HCT116 (cell line): ENCODE data around the gene ZRANB1. TPM values are rescaled to one million over a fixed set of nuclear protein-coding genes. Genes with fewer than 3 reads are reported as not detected.

Experiments
- ATAC-seq: fragments of 200-7000 bp; cut with Tn5 transposase; 2 replicates; pipeline ENCODE4 v1.9.1; 2020; ENCODE audit warnings: mild to moderate bottlenecking, moderate library complexity
- BruUV-seq: library from RNA; stranded (reverse); fragments of 400-500 nt; replicated peaks from 2 replicates; lab custom pipeline; 2021; lab: Mats Ljungman, UMichigan
- CTCF ChIA-PET: fragments of 300-600 bp; sonication (Branson Sonifier 250); formaldehyde crosslinking; loops from one replicate; lab custom pipeline; 2021; ENCODE audit warnings: antibody characterized with exemption; lab: Charles Lee
- POLR2A ChIA-PET: fragments of 300-600, 350-600 bp; sonication (Branson Sonifier 250); formaldehyde crosslinking; loops from one replicate; lab custom pipeline; 2021; ENCODE audit warnings: antibody characterized with exemption; lab: Charles Lee
- RAD21 ChIA-PET, 2 experiments: fragments of 300-600 bp; sonication (Branson Sonifier 250); formaldehyde crosslinking; loops; one replicate each; lab custom pipeline; 2023; ENCODE audit warnings: low total read pairs in 2 of 2; ENCODE audit not compliant: uncharacterized antibody in 2 of 2, unreplicated experiment in 2 of 2, low non-redundant PET in 1 of 2; lab: Charles Lee
- DNase-seq: peaks from one replicate; pipeline ENCODE4 v3.0.0-alpha.2; 2010; ENCODE audit warnings: low read depth, low spot score
- H2AFZ ChIP-seq: fragments of 200-600 bp; shearing (Covaris generic), sonication (generic); 2 replicates; pipeline ENCODE4 v1.6.1; 2017; ENCODE audit warnings: low read depth, mixed run types, mixed read lengths, antibody characterized with exemption, low read length; ENCODE audit not compliant: poor library complexity, severe bottlenecking
- H3K27ac ChIP-seq: 2 replicates; pipeline ENCODE4 v1.5.1; 2012; ENCODE audit warnings: low read depth, low read length
- H3K27me3 ChIP-seq: fragments of 200-600 bp; sonication (generic); 2 replicates; pipeline ENCODE4 v1.6.1; 2016; ENCODE audit warnings: mixed run types, low read length, mixed read lengths; ENCODE audit not compliant: insufficient read depth
- H3K36me3 ChIP-seq, 2 experiments: fragments of 200-500 bp in 1 of 2; fragments of 200-600 bp in 1 of 2; sonication (Bioruptor generic) in 1 of 2; sonication (generic) in 1 of 2; 2 replicates each; pipeline versions ENCODE4 v1.5.1 to v1.6.1; 2014 to 2016; ENCODE audit warnings: low read length in 2 of 2, inconsistent platforms in 1 of 2, mixed read lengths in 1 of 2, mixed run types in 1 of 2; ENCODE audit not compliant: insufficient read depth in 2 of 2, control insufficient read depth in 1 of 2
- H3K4me1 ChIP-seq, 2 experiments: fragments of 200-600 bp in 1 of 2; sonication (generic) in 1 of 2; 2 replicates each; pipeline versions ENCODE4 v1.5.1 to v1.6.1; 2012 to 2017; ENCODE audit warnings: low read length in 2 of 2, inconsistent platforms in 1 of 2, mild to moderate bottlenecking in 1 of 2, mixed read lengths in 1 of 2, mixed run types in 1 of 2, moderate library complexity in 1 of 2; ENCODE audit not compliant: insufficient read depth in 2 of 2, control insufficient read depth in 1 of 2
- H3K4me2 ChIP-seq: fragments of 200-600 bp; sonication (generic); 2 replicates; pipeline ENCODE4 v1.6.1; 2017; ENCODE audit warnings: mixed run types, low read length, mixed read lengths
- H3K4me3 ChIP-seq, 2 experiments: fragments of 200-600 bp in 1 of 2; sonication (generic) in 1 of 2; replicated peaks in 1 of 2; 2 replicates each; pipeline ENCODE4 v1.5.1; 2011 to 2016; ENCODE audit warnings: low read length in 2 of 2, control low read depth in 1 of 2, low read depth in 1 of 2, mild to moderate bottlenecking in 1 of 2, mixed read lengths in 1 of 2, mixed run types in 1 of 2
- H3K79me2 ChIP-seq: fragments of 200-600 bp; sonication (generic); 2 replicates; pipeline ENCODE4 v1.6.1; 2017; ENCODE audit warnings: mild to moderate bottlenecking, mixed run types, low read length, moderate library complexity, mixed read lengths; ENCODE audit not compliant: insufficient read depth
- H3K9ac ChIP-seq: fragments of 200-600 bp; sonication (generic); 2 replicates; pipeline ENCODE4 v1.6.1; 2016; ENCODE audit warnings: low read length, mixed read lengths
- H3K9me2 ChIP-seq: fragments of 200-600 bp; sonication (generic), shearing (Covaris generic); 2 replicates; pipeline ENCODE4 v1.6.1; 2017; ENCODE audit warnings: mixed run types, mild to moderate bottlenecking, moderate library complexity; ENCODE audit not compliant: insufficient read depth
- H3K9me3 ChIP-seq, 2 experiments: fragments of 200-500 bp in 1 of 2; fragments of 200-600 bp in 1 of 2; sonication (Bioruptor generic) in 1 of 2; sonication (generic) in 1 of 2; 2 replicates each; pipeline ENCODE4 v1.6.1; 2014 to 2017; ENCODE audit warnings: low read length in 2 of 2, mixed read lengths in 2 of 2, inconsistent platforms in 1 of 2, low read depth in 1 of 2, mild to moderate bottlenecking in 1 of 2, mixed run types in 1 of 2, moderate library complexity in 1 of 2; ENCODE audit not compliant: control insufficient read depth in 1 of 2, insufficient read depth in 1 of 2
- H4K20me1 ChIP-seq: fragments of 200-600 bp; sonication (generic), shearing (Covaris generic); 2 replicates; pipeline ENCODE4 v1.6.1; 2017; ENCODE audit warnings: mixed run types, mild to moderate bottlenecking, moderate library complexity; ENCODE audit not compliant: insufficient read depth
- ATF3 ChIP-seq: IDR thresholded peaks from 2 replicates; pipeline ENCODE4 v1.6.1; 2012
- CBX3 ChIP-seq: IDR thresholded peaks from 2 replicates; pipeline ENCODE4 v1.6.1; 2012; ENCODE audit warnings: low read depth
- CEBPB ChIP-seq: IDR thresholded peaks from 2 replicates; pipeline ENCODE4 v1.6.1; 2012; ENCODE audit warnings: low read depth
- CTCF ChIP-seq, 3 experiments: fragments of 200-600 bp in 1 of 3; sonication (generic) in 1 of 3; IDR thresholded peaks in 2 of 3; conservative IDR thresholded peaks in 1 of 3; 2 replicates each; pipeline ENCODE4 v1.5.1; 2012 to 2017; ENCODE audit warnings: low read depth in 2 of 3, low read length in 2 of 3, antibody characterized with exemption in 1 of 3, borderline replicate concordance in 1 of 3, control low read depth in 1 of 3, mild to moderate bottlenecking in 1 of 3, mixed read lengths in 1 of 3, mixed run types in 1 of 3, moderate library complexity in 1 of 3; ENCODE audit not compliant: insufficient read depth in 1 of 3
- EGR1 ChIP-seq: IDR thresholded peaks from 2 replicates; pipeline ENCODE4 v1.6.1; 2012; ENCODE audit warnings: low read depth
- EZH2 ChIP-seq: fragments of 200-600 bp; sonication (generic); IDR thresholded peaks from 2 replicates; pipeline ENCODE4 v1.6.1; 2017; ENCODE audit warnings: antibody characterized with exemption, mixed run types
- EZH2phosphoT487 ChIP-seq: fragments of 200-600 bp; IDR thresholded peaks from 2 replicates; pipeline ENCODE4 v1.6.1; 2018; ENCODE audit warnings: antibody characterized with exemption, borderline replicate concordance
- FOSL1 ChIP-seq: IDR thresholded peaks from 2 replicates; pipeline ENCODE4 v1.6.1; 2012; ENCODE audit warnings: low read depth
- JUND ChIP-seq: IDR thresholded peaks from 2 replicates; pipeline ENCODE4 v1.6.1; 2012
- POLR2A ChIP-seq: IDR thresholded peaks from 2 replicates; pipeline ENCODE4 v1.7.0; 2011; ENCODE audit warnings: borderline replicate concordance; ENCODE audit not compliant: insufficient read depth, insufficient read length; ENCODE audit errors: extremely low read depth
- POLR2AphosphoS5 ChIP-seq: IDR thresholded peaks from 2 replicates; pipeline ENCODE4 v1.6.1; 2011; ENCODE audit warnings: mild to moderate bottlenecking, low read depth, low read length, moderate library complexity
- REST ChIP-seq: IDR thresholded peaks from 2 replicates; pipeline ENCODE4 v1.6.1; 2012; ENCODE audit warnings: low read depth
- SIN3A ChIP-seq: IDR thresholded peaks from 2 replicates; pipeline ENCODE4 v1.6.1; 2012; ENCODE audit warnings: low read depth
- TCF7L2 ChIP-seq: IDR thresholded peaks from 2 replicates; pipeline ENCODE4 v1.7.0; 2011; ENCODE audit warnings: borderline replicate concordance, inconsistent platforms; ENCODE audit not compliant: insufficient read depth, insufficient read length; ENCODE audit errors: extremely low read depth
- YY1 ChIP-seq: IDR thresholded peaks from 2 replicates; pipeline ENCODE4 v1.6.1; 2011; ENCODE audit warnings: low read length, low read depth, moderate library complexity, mild to moderate bottlenecking; ENCODE audit not compliant: insufficient replicate concordance; ENCODE audit errors: extremely low read depth
- ZBTB33 ChIP-seq: IDR thresholded peaks from 2 replicates; pipeline ENCODE4 v1.6.1; 2011; ENCODE audit warnings: mild to moderate bottlenecking, low read length, moderate library complexity; ENCODE audit not compliant: insufficient replicate concordance; ENCODE audit errors: extremely low read depth
- ZFX ChIP-seq: fragments of 450-650 bp; IDR thresholded peaks from 2 replicates; pipeline ENCODE4 v1.6.1; 2017
- intact Hi-C: fragments of 100-400 bp; cut with micrococcal nuclease; formaldehyde crosslinking; loops from 2 replicates; pipeline ENCODE4 v1.10.0; 2022
- total RNA-seq: library from RNA; stranded (reverse); gene quantifications from one replicate; pipeline ENCODE4 v1.2.1, GENCODE V29; 2021; ENCODE audit not compliant: unreplicated experiment

ZRANB1 gene
- total RNA-seq, 1 experiment from 2014 or later: 23.9 TPM

- peaks cover 5% of the 10 kb centered on the region in 2 experiments; a peak in 2 of 4 replicates for H3K36me3 ChIP-seq
These were observed 85.2 kb downstream of the ZRANB1 start for GRCh38 chr10:125026974-125027735.

More at GRCh38 chr10:125026974-125027735, 85.2 kb downstream of the ZRANB1 start:
- TF ChIP-seq EGR1 (no peak), POLR2AphosphoS5 (no peak; the same call in 1 of the 2 replicates), ZBTB33 (no peak), CEBPB (no peak), EZH2 (no peak), JUND (no peak), EZH2phosphoT487 (no peak), REST (no peak), CTCF (IDR thresholded peaks at IDR 0.05 in 2 of 3, conservative IDR thresholded peaks at IDR 0.05 in 1 of 3; ENCODE audit: borderline replicate concordance in 1 of 3, insufficient read depth in 1 of 3, low read depth in 2 of 3, low read length in 2 of 3) (no peak), TCF7L2 (no peak), ZFX (no peak), FOSL1 (no peak), ATF3 (no peak), CBX3 (no peak), SIN3A (no peak), YY1 (no peak), POLR2A (no peak)
- TF ChIP-seq, all 23 proteins: peak for 0
- CTCF ChIA-PET: no interaction called here
- no TSS peak for BruUV-seq
- H3K9me2 ChIP-seq: no peaks in the 10 kb centered on the region
- no peaks in the 10 kb centered on the region for H3K27me3 ChIP-seq
- 0 out of 2 replicates have a peak, but pooled peaks cover 5% of the 10 kb centered on the region for H4K20me1 ChIP-seq
- no peaks in the 10 kb centered on the region for H3K9me3 ChIP-seq
- no peaks in the 10 kb centered on the region; a peak in 1 of 4 replicates for H3K4me1 ChIP-seq
- no peak overlapping the region for H3K9ac ChIP-seq
- no peak overlapping the region for H3K4me2 ChIP-seq
- ATAC-seq (no peak), DNase-seq (no peak)
- intact Hi-C loops: no loop called here
- H2AFZ ChIP-seq: no peak overlapping the region
- POLR2A ChIA-PET: interaction anchor here (1.7 kb wide), 1 partner anchor 10 kb away, joined by 5 read pairs; no protein-coding TSS in a partner anchor
- RAD21 ChIA-PET: no interaction called here
- H3K4me3 ChIP-seq: no peak overlapping the region
- H3K79me2 ChIP-seq: peaks cover 73% of the 10 kb centered on the region
- H3K27ac ChIP-seq: no peak overlapping the region
